HFF-Myc (cell line): ENCODE measurements around the gene ACCSL.

ENCODE experiments used
- DNase-seq: peaks from one replicate; pipeline ENCODE4 v3.0.0-alpha.2; 2011; ENCODE audit warnings: low read depth; ENCODE audit errors: extremely low read depth
- H3K4me3 ChIP-seq: replicated peaks from 2 replicates; pipeline ENCODE4 v1.5.1; 2011; ENCODE audit warnings: low read depth, mild to moderate bottlenecking, control low read depth, low read length
- TF ChIP-seq, protein P1 (sequence below): IDR thresholded peaks from 2 replicates; pipeline ENCODE4 v1.5.1; 2012; ENCODE audit warnings: mild to moderate bottlenecking, low read depth, low read length, control low read depth; ENCODE audit errors: missing control alignments

Gene ACCSL

DNA sequence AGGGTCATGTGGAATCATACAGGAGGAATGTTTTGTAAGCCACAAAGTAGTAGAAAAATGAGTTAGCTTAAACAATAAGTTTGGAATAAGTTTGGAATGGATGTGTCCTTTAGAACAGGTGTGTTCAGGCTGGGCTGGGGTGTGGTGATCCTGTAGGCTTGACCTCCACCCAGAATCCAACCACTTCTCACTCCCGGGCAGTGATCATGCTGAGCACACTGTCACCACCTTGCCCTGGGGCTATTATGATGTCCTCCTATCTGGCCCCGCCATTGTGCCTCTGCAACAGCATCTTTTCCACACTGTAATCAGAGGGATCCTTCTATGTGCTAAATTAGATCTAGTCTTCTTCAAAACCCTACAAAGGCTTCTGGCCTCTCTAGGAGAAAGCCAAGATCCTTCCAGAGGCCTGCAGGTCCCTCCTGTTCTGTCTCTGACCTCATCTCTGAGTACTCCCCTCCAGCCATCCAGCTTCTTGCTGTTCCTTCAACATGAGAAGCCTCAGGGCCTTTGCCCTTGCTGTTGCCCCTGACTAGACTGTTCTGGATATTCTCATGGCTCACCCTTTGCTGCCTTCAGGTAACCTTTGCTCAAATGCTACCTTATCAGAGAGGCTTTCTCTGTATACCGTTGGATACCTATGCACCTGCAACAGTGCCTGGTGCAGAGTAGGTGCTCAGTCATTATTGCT, 18.8 kb upstream of the ACCSL start:
- DNase-seq, result no peak
- no peak overlapping the region for H3K4me3 ChIP-seq

GRCh38 chr11:44029507-44029845, 18.3 kb upstream of the ACCSL start:
- no peak overlapping the region for H3K4me3 ChIP-seq
- DNase-seq, result no peak
- TF ChIP-seq, protein P1, sequence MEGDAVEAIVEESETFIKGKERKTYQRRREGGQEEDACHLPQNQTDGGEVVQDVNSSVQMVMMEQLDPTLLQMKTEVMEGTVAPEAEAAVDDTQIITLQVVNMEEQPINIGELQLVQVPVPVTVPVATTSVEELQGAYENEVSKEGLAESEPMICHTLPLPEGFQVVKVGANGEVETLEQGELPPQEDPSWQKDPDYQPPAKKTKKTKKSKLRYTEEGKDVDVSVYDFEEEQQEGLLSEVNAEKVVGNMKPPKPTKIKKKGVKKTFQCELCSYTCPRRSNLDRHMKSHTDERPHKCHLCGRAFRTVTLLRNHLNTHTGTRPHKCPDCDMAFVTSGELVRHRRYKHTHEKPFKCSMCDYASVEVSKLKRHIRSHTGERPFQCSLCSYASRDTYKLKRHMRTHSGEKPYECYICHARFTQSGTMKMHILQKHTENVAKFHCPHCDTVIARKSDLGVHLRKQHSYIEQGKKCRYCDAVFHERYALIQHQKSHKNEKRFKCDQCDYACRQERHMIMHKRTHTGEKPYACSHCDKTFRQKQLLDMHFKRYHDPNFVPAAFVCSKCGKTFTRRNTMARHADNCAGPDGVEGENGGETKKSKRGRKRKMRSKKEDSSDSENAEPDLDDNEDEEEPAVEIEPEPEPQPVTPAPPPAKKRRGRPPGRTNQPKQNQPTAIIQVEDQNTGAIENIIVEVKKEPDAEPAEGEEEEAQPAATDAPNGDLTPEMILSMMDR, result no peak

More for the DNA sequence above, 18.8 kb upstream of the ACCSL start:
- TF ChIP-seq, protein P1, result no peak

GRCh38 chr11:44029977-44030911, 17.5 kb upstream of the ACCSL start:
- H3K4me3 ChIP-seq, result no peak overlapping the region
- TF ChIP-seq, protein P1, result no peak
- no peak for DNase-seq

DNA sequence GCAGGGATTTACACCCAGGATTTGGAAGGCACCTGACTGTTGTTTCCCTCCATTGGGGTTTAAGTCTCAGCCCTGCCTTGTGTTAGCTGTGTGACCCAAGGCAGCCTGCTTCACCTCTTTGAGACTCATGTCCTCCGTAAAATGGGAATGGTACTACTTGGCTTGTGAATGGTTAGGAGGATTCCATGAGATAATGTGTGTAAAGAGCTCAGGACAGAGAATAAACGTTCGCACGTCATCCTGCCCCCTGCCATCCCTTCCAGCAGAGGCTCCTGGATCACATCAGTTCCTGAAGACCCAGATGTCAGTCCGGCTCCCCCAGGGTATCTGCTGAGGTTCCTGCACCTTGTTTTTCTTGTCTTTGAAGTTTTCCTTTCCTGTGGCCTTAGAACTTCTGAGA, 16.8 kb upstream of the ACCSL start:
- TF ChIP-seq, protein P1, result no peak
- H3K4me3 ChIP-seq, result no peak overlapping the region
- DNase-seq, result no peak

DNA sequence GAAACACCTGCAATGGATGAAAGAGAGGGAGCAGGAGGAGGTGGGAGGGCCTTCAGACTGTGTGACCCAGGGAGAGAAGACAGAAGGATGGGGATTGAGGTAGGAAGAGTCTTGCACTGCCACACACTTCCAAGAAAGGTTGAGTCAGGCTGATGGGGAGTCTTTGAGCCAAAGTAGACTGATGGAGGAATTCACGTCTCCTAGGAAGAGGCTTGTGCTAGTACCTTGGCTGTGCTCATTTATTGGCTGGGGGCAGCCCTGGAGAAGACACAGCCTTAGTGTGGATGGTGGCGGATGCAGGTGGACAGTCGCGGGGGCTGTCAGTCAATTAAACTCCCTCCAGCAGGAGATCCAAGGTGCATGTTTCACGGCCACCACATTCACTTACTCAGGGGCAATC, 16.2 kb upstream of the ACCSL start:
- H3K4me3 ChIP-seq, result no peak overlapping the region
- no peak for DNase-seq
- TF ChIP-seq, protein P1, result no peak

GRCh38 chr11:44032299-44033085, 15.3 kb upstream of the ACCSL start:
- TF ChIP-seq, protein P1, result no peak
- no peak for DNase-seq
- H3K4me3 ChIP-seq, result no peak overlapping the region
